Measurements from ENCODE around the gene VTI1A. TPM values are rescaled to one million over a fixed set of nuclear protein-coding genes. Genes with fewer than 3 reads are reported as not detected.

The VTI1A gene
- total RNA-seq, 6 experiments from 2014 or later = 23.6 to 27.9 (median 24.9) TPM

DNA sequence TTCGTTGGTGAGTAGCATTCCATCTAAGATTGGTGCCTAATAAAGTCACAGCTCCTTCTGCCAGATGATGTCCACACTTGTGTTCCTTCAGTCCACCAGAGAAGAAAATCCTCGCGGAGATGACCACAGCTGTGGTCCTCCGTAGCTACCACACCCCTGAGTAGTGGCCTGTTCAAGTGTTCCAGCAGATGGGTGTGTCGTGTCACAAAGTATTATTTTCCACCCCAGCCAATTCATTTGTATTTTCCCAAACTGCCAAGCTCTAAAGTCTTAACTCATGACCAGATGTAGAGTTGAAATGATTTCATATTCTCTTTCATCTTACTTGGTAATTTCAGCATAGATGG is 251.8 kb downstream of the VTI1A start:
- no peak for DNase-seq
- Mint-ChIP-seq H3K27ac (no peak overlapping the region), H3K36me3 (ENCODE audit: low read depth) (0 out of 2 replicates have a peak, but pooled peaks cover 4% of the 10 kb centered on the region), H3K9me3 (no peaks in the 10 kb centered on the region), H3K4me3 (no peak overlapping the region), H3K27me3 (ENCODE audit: insufficient read depth) (no peaks in the 10 kb centered on the region), H3K4me1 (ENCODE audit: low read depth) (no peaks in the 10 kb centered on the region)
- TF ChIP-seq, protein P1, sequence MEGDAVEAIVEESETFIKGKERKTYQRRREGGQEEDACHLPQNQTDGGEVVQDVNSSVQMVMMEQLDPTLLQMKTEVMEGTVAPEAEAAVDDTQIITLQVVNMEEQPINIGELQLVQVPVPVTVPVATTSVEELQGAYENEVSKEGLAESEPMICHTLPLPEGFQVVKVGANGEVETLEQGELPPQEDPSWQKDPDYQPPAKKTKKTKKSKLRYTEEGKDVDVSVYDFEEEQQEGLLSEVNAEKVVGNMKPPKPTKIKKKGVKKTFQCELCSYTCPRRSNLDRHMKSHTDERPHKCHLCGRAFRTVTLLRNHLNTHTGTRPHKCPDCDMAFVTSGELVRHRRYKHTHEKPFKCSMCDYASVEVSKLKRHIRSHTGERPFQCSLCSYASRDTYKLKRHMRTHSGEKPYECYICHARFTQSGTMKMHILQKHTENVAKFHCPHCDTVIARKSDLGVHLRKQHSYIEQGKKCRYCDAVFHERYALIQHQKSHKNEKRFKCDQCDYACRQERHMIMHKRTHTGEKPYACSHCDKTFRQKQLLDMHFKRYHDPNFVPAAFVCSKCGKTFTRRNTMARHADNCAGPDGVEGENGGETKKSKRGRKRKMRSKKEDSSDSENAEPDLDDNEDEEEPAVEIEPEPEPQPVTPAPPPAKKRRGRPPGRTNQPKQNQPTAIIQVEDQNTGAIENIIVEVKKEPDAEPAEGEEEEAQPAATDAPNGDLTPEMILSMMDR (IDR thresholded peaks at IDR 0.05) = no peak

DNA sequence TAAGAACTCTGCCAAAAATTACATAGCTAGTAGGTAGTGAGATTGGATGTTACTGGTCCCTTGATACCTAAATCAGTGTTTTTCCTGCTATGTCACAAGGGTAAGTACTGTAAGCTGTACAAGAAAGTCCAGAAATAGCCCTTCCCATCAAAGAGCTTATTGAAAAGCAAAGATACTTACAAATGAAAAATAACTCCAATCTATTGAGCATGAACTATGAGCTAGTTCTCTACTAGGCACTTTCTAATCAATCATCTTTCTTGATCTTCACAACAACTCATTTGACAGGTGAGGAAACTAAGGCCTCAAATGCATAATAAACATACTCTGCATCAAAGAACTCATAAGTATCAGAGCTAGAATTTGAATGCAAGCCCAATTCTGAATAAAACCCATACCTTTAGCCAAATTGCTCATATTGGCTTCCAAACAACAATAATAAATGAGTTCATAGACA is 253.2 kb downstream of the VTI1A start:
- H3K27ac Mint-ChIP-seq = no peak overlapping the region
- H3K36me3 Mint-ChIP-seq (ENCODE audit: low read depth) = 0 out of 2 replicates have a peak, but pooled peaks cover 4% of the 10 kb centered on the region
- no peaks in the 10 kb centered on the region for H3K27me3 Mint-ChIP-seq (ENCODE audit: insufficient read depth)
- no peaks in the 10 kb centered on the region for H3K9me3 Mint-ChIP-seq
- H3K4me1 Mint-ChIP-seq (ENCODE audit: low read depth) = no peaks in the 10 kb centered on the region
- DNase-seq = no peak
- no peak overlapping the region for H3K4me3 Mint-ChIP-seq
- TF ChIP-seq, protein P1 (IDR thresholded peaks at IDR 0.05) = no peak

DNA sequence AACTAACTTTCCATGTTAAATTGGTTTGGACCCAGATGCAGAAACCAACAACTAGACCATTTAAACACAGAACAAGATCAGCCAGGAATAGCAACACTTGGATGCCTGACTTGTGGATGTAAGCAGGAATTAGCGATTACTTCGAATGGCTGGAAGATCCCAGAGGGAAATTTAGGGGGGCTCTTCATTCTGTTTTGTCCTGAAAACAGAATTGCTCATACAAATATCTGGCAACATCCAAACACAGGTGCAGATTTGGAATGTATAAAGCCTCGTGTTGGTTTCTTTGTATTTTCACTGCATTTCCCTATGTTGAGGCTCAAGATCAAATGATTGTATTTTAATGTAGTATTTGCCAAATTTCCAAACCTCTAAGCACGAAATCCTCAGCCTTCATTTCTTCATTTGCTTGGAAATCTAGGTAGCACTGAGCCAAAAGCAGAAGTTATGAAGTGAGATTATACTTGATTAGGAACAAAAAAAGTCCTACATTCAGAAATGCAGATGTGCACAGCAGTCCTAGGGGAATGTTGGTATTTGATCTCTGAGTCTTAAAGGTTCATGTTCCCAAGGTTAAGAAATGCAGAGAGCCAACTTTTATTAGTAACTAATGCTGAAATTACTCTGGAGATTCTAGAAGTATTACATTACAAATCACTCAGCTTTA is 254.3 kb downstream of the VTI1A start:
- Mint-ChIP-seq H3K27me3 (ENCODE audit: insufficient read depth) (peaks cover 3% of the 10 kb centered on the region; the same call in 1 of the 2 replicates), H3K27ac (no peak overlapping the region), H3K9me3 (no peaks in the 10 kb centered on the region), H3K36me3 (ENCODE audit: low read depth) (peaks cover 4% of the 10 kb centered on the region; the same call in 1 of the 2 replicates), H3K4me3 (no peak overlapping the region), H3K4me1 (ENCODE audit: low read depth) (no peaks in the 10 kb centered on the region)
- TF ChIP-seq, protein P1 (IDR thresholded peaks at IDR 0.05) = no peak
- no peak for DNase-seq

DNA sequence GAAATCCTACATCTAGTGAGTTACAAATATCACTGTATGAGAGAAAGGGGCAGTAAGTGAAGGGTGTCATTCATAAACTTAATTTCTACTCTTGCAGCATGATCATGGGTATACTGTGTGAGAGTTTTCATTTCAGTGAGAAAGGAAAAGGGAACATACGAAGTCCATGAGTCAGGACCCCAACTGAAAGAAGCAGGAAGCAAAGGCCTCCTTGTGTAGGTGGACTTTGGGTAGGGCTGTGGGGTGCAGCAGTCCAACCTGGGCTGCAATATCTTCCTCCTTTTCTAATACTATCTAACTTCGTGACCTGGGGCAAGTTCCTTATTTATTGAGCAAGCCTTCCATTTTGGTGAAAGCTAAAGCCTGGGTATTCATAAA is 254.9 kb downstream of the VTI1A start:
- no peak overlapping the region for H3K4me3 Mint-ChIP-seq
- H3K9me3 Mint-ChIP-seq = no peaks in the 10 kb centered on the region
- H3K4me1 Mint-ChIP-seq (ENCODE audit: low read depth) = no peaks in the 10 kb centered on the region
- peaks cover 4% of the 10 kb centered on the region; the same call in 1 of the 2 replicates for H3K36me3 Mint-ChIP-seq (ENCODE audit: low read depth)
- TF ChIP-seq, protein P1 (IDR thresholded peaks at IDR 0.05) = no peak
- H3K27ac Mint-ChIP-seq = no peak overlapping the region
- no peak for DNase-seq
- peaks cover 3% of the 10 kb centered on the region; the same call in 1 of the 2 replicates for H3K27me3 Mint-ChIP-seq (ENCODE audit: insufficient read depth)

DNA sequence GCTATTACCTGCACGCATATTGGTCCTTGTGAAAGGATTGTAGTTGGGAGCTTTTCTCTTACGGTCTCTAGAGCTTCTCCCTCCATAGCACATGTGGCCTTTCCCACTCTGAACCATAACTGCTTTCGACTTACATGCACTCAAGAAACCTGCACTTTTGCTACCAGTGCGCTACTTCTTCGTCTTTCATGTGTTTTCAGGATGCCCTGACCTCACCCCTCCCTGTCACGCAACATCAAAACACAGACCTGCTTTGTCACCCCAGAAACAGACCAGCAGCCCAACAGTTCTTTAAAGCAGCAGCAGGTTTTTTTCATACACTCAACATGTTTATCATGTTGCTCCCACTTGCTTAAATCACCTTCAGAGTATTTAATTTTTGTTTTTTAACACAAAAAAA is 259.6 kb downstream of the VTI1A start:
- Mint-ChIP-seq H3K4me3 (no peak overlapping the region), H3K36me3 (ENCODE audit: low read depth) (peaks cover 12% of the 10 kb centered on the region), H3K9me3 (no peaks in the 10 kb centered on the region), H3K27me3 (ENCODE audit: insufficient read depth) (peaks cover 4% of the 10 kb centered on the region), H3K4me1 (ENCODE audit: low read depth) (peaks cover 36% of the 10 kb centered on the region), H3K27ac (no peak overlapping the region)
- TF ChIP-seq, protein P1 (IDR thresholded peaks at IDR 0.05) = no peak
- no peak for DNase-seq
